WTC11 (cell line): ENCODE data around the gene TPK1.

Experiments used
- CREM ChIP-seq: sonication (generic); formaldehyde crosslinking; IDR thresholded peaks from 2 replicates; pipeline ENCODE4 v1.8.1; 2022; ENCODE audit warnings: mild to moderate bottlenecking, missing genetic modification reagents, moderate library complexity
- JUN ChIP-seq: sonication (generic); formaldehyde crosslinking; IDR thresholded peaks from 2 replicates; pipeline ENCODE4 v1.8.0; 2023; ENCODE audit warnings: mild to moderate bottlenecking, missing genetic modification reagents
- MXD4 ChIP-seq: fragments of 250-450 bp; sonication (Bioruptor Pico); IDR thresholded peaks from 2 replicates; pipeline ENCODE4 v1.8.0; 2021; ENCODE audit warnings: mild to moderate bottlenecking, moderate library complexity, borderline replicate concordance
- PRRX2 ChIP-seq: fragments of 250-450 bp; sonication (Bioruptor Pico); IDR thresholded peaks from 2 replicates; pipeline ENCODE4 v1.8.0; 2021; ENCODE audit warnings: mild to moderate bottlenecking
- ZNF423 ChIP-seq: fragments of 250-450 bp; sonication (Bioruptor Pico); IDR thresholded peaks from 2 replicates; pipeline ENCODE4 v2.1.2; 2022; ENCODE audit warnings: mild to moderate bottlenecking, moderate library complexity
- TF ChIP-seq, protein P1 (sequence below): sonication (generic); formaldehyde crosslinking; IDR thresholded peaks from 2 replicates; pipeline ENCODE4 v1.8.1; 2023; ENCODE audit warnings: mild to moderate bottlenecking, missing genetic modification reagents, moderate library complexity
- TF ChIP-seq, protein P2 (sequence below): sonication (generic); formaldehyde crosslinking; conservative IDR thresholded peaks from 2 replicates; pipeline ENCODE4 v1.8.1; 2023; ENCODE audit warnings: mild to moderate bottlenecking, low read depth, missing genetic modification reagents, moderate library complexity
- TF ChIP-seq, protein P3 (sequence below): fragments of 200-600 bp; IDR thresholded peaks from 2 replicates; pipeline ENCODE4 v1.8.0; 2022; ENCODE audit warnings: antibody characterized with exemption
- TF ChIP-seq, protein P4 (sequence below): sonication (generic); formaldehyde crosslinking; IDR thresholded peaks from 2 replicates; pipeline ENCODE4 v1.8.1; 2023; ENCODE audit warnings: mild to moderate bottlenecking, missing genetic modification reagents
- TF ChIP-seq, protein P5 (sequence below): sonication (generic); formaldehyde crosslinking; conservative IDR thresholded peaks from 2 replicates; pipeline ENCODE4 v1.8.1; 2022; ENCODE audit warnings: mild to moderate bottlenecking, missing genetic modification reagents
- TF ChIP-seq, protein P6 (sequence below): sonication (generic); formaldehyde crosslinking; IDR thresholded peaks from 2 replicates; pipeline ENCODE4 v1.8.0; 2022; ENCODE audit warnings: mild to moderate bottlenecking, missing genetic modification reagents
- TF ChIP-seq, protein P7 (sequence below): sonication (generic); formaldehyde crosslinking; IDR thresholded peaks from 2 replicates; pipeline ENCODE4 v1.8.0; 2022; ENCODE audit warnings: mild to moderate bottlenecking, missing genetic modification reagents

DNA sequence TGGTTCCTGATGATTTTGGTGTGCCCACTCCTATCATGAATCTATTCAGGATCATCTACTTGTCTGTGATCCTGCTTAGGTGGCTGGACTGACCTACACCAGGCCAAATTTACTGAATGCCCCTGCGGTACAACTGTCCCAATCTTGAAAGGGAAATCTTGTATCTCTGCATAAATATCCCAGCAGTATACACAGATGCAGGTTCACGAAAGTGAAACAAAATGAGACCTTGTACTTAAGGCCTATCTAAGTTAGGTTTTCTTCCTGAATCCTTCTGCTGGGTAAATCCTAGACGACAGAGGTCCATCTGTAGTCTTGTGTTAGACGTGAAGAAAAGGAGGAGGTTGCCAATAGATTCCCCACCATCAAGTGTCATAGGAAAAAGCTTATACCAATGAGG, 346.9 kb downstream of the TPK1 start:
- TF ChIP-seq, protein P1, sequence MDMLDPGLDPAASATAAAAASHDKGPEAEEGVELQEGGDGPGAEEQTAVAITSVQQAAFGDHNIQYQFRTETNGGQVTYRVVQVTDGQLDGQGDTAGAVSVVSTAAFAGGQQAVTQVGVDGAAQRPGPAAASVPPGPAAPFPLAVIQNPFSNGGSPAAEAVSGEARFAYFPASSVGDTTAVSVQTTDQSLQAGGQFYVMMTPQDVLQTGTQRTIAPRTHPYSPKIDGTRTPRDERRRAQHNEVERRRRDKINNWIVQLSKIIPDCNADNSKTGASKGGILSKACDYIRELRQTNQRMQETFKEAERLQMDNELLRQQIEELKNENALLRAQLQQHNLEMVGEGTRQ (CRISPR knock-in tag) = no peak
- TF ChIP-seq, protein P2, sequence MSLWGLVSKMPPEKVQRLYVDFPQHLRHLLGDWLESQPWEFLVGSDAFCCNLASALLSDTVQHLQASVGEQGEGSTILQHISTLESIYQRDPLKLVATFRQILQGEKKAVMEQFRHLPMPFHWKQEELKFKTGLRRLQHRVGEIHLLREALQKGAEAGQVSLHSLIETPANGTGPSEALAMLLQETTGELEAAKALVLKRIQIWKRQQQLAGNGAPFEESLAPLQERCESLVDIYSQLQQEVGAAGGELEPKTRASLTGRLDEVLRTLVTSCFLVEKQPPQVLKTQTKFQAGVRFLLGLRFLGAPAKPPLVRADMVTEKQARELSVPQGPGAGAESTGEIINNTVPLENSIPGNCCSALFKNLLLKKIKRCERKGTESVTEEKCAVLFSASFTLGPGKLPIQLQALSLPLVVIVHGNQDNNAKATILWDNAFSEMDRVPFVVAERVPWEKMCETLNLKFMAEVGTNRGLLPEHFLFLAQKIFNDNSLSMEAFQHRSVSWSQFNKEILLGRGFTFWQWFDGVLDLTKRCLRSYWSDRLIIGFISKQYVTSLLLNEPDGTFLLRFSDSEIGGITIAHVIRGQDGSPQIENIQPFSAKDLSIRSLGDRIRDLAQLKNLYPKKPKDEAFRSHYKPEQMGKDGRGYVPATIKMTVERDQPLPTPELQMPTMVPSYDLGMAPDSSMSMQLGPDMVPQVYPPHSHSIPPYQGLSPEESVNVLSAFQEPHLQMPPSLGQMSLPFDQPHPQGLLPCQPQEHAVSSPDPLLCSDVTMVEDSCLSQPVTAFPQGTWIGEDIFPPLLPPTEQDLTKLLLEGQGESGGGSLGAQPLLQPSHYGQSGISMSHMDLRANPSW (CRISPR knock-in tag) = no peak
- no peak for TF ChIP-seq JUN (CRISPR knock-in tag)
- TF ChIP-seq, protein P3, sequence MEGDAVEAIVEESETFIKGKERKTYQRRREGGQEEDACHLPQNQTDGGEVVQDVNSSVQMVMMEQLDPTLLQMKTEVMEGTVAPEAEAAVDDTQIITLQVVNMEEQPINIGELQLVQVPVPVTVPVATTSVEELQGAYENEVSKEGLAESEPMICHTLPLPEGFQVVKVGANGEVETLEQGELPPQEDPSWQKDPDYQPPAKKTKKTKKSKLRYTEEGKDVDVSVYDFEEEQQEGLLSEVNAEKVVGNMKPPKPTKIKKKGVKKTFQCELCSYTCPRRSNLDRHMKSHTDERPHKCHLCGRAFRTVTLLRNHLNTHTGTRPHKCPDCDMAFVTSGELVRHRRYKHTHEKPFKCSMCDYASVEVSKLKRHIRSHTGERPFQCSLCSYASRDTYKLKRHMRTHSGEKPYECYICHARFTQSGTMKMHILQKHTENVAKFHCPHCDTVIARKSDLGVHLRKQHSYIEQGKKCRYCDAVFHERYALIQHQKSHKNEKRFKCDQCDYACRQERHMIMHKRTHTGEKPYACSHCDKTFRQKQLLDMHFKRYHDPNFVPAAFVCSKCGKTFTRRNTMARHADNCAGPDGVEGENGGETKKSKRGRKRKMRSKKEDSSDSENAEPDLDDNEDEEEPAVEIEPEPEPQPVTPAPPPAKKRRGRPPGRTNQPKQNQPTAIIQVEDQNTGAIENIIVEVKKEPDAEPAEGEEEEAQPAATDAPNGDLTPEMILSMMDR = no peak
- no peak for TF ChIP-seq MXD4
- TF ChIP-seq ZNF423 (CRISPR knock-in tag) = no peak
- TF ChIP-seq PRRX2 (CRISPR knock-in tag) = no peak
- no peak for TF ChIP-seq CREM (CRISPR knock-in tag)
- TF ChIP-seq, protein P4, sequence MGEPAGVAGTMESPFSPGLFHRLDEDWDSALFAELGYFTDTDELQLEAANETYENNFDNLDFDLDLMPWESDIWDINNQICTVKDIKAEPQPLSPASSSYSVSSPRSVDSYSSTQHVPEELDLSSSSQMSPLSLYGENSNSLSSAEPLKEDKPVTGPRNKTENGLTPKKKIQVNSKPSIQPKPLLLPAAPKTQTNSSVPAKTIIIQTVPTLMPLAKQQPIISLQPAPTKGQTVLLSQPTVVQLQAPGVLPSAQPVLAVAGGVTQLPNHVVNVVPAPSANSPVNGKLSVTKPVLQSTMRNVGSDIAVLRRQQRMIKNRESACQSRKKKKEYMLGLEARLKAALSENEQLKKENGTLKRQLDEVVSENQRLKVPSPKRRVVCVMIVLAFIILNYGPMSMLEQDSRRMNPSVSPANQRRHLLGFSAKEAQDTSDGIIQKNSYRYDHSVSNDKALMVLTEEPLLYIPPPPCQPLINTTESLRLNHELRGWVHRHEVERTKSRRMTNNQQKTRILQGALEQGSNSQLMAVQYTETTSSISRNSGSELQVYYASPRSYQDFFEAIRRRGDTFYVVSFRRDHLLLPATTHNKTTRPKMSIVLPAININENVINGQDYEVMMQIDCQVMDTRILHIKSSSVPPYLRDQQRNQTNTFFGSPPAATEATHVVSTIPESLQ (CRISPR knock-in tag) = no peak
- TF ChIP-seq, protein P5, sequence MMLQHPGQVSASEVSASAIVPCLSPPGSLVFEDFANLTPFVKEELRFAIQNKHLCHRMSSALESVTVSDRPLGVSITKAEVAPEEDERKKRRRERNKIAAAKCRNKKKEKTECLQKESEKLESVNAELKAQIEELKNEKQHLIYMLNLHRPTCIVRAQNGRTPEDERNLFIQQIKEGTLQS = no peak
- TF ChIP-seq, protein P6, sequence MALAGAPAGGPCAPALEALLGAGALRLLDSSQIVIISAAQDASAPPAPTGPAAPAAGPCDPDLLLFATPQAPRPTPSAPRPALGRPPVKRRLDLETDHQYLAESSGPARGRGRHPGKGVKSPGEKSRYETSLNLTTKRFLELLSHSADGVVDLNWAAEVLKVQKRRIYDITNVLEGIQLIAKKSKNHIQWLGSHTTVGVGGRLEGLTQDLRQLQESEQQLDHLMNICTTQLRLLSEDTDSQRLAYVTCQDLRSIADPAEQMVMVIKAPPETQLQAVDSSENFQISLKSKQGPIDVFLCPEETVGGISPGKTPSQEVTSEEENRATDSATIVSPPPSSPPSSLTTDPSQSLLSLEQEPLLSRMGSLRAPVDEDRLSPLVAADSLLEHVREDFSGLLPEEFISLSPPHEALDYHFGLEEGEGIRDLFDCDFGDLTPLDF (CRISPR knock-in tag) = no peak
- TF ChIP-seq, protein P7, sequence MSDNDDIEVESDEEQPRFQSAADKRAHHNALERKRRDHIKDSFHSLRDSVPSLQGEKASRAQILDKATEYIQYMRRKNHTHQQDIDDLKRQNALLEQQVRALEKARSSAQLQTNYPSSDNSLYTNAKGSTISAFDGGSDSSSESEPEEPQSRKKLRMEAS (CRISPR knock-in tag) = no peak
